KOPT-K1 (cell line): Measurements from ENCODE around the gene GRM8.

Experiments
- H3K27ac ChIP-seq: fragments of 200-600 bp; sonication (generic); 2 replicates; pipeline ENCODE4 v1.5.1; 2016; ENCODE audit warnings: antibody characterized with exemption, mild to moderate bottlenecking, low read depth, low read length; ENCODE audit not compliant: poor library complexity, severe bottlenecking
- H3K36me3 ChIP-seq: fragments of 200-600 bp; sonication (generic); 2 replicates; pipeline ENCODE4 v1.5.1; 2017; ENCODE audit warnings: antibody characterized with exemption, mild to moderate bottlenecking, low read length, moderate library complexity; ENCODE audit not compliant: insufficient read depth
- H3K9me3 ChIP-seq: fragments of 200-600 bp; sonication (generic); 2 replicates; pipeline ENCODE4 v1.5.1; 2017; ENCODE audit warnings: antibody characterized with exemption, low read length, mild to moderate bottlenecking; ENCODE audit not compliant: insufficient read depth, poor library complexity, severe bottlenecking

The GRM8 gene

DNA sequence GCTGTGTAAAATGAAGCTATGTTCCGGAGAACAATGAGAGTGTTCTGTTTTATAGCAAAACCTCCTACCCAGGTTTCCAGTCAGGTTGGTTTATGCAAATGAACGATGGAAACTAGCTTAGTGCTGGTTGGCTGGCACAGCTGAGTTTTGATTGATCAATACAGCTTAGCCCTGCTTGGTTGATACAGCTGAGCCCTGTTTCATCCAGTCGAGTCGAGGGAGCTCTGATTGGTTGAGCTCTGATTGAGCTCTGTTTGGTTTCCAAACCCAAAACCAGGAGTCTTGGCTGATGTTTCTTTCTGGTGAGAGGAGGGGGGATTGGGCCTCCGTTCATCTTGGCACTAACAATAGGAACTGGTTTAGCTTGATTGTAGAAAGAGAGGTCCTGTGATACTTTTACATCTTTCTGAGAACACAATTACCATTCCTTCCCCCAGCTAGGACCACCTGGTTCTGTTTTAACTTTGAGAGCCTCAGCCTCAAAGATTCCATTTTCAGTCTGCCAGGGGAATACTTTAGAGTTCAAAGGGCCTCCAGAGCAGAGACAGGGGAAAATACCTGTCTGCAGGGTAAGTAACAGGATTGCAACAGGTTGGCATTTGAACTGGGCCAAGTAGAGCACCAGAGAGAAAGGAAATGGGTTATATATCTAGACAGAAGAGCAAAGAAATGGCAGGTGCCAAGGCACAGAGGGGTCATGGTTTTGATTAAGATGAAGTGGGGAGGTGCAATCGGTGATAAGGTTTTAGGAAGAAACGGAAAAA is 210.9 kb downstream of the GRM8 start:
- Histone ChIP-seq H3K27ac (no peak overlapping the region), H3K36me3 (no peaks in the 10 kb centered on the region), H3K9me3 (no peaks in the 10 kb centered on the region)

DNA sequence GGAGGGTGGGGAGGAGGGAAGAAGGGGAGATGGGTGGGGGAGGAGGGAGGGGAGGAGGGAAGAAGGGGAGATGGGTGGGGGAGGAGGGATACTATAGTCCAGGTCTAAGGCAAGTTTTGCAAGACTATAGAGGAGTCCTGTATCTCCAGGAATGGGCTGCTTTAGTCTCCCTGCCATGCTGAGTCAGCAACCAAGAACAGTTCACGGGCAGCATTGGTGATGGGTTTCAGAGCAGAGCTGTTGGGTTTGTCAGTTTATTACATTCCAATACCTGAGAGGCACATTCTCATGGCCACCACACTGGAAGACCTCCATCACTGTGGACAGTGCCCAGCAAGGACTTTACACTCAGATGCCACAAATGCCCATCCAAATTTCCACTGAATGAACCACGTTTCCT is 212.7 kb downstream of the GRM8 start:
- H3K27ac ChIP-seq: no peak overlapping the region
- H3K36me3 ChIP-seq: no peaks in the 10 kb centered on the region
- H3K9me3 ChIP-seq: no peaks in the 10 kb centered on the region

DNA sequence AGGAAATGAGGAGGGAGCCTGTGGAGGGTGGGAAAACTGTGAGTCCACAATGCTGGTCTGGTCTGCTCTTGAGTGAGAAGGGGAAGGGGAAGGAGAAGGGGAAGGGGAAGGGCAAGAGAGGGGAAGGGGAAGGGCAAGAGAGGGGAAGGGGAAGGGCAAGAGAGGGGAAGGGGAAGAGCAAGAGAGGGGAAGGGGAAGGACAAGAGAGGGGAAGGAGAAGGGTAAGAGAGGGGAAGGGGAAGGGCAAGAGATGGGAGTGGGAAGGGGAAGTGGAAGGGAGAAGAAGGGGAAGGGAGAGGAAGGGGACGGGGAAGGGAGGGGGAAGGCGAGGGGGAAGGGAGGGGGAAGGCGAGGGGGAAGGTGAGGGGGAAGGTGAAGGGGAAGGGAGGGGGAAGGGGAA is 213.2 kb downstream of the GRM8 start:
- no peaks in the 10 kb centered on the region for H3K9me3 ChIP-seq
- no peak overlapping the region for H3K27ac ChIP-seq
- no peaks in the 10 kb centered on the region for H3K36me3 ChIP-seq

DNA sequence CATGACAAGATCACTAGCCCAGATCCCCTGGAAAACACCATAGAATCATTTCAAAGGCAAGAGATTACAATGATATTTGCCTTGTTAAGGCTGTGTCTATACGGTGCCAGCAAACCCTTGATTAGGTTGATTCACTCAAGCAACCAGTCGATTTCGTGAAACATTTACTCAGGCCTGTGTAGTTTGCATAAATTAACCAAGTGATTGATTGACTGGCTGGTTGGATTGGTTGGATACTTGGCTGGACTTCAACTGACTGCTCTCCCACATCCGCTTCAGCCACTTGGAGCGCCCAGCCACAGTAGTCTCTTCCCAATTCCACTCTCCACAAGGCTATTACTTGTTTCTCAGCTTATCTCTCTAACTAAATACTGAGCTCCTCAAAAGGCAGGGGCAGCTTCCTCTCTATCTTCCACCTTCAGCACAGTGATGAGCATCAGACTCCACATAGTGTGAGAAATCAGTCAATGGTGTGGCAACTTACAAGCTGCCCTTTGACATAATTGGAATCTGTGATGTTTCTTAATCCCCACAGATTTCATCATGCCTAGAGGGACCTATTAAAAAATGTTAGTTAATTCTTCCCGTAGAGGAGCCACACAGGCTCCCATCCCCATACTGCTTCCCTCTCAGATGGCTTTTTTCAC is 217.4 kb downstream of the GRM8 start:
- Histone ChIP-seq H3K36me3 (no peaks in the 10 kb centered on the region), H3K9me3 (no peaks in the 10 kb centered on the region), H3K27ac (no peak overlapping the region)

DNA sequence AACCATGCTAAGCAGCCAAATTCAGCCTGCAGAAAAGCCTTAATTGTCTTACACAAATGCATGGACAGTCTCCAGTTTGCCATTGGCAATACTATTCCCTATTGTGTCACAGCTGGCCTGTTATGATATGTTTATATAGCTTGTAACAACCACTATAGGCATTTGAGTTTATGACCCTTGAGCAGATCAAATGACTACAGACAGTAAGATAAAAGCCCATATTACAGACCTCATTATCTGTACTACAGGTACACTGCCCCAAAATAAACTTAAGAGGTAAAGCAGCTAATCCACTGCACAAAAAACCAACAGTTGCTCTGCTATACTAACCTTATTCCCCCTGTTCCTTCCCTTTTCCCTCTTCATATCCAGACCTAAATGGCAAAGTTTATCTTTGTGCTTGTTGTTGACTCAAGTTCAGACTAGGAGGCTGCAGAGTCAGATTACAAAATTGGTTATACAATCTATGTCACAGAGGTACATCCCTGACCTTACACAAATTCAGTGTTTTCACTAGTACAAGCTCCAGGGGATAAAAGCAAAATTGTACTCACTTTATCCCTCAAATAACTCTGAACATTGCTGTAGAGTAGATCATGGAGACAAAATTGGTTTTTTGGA is 218.4 kb downstream of the GRM8 start:
- no peaks in the 10 kb centered on the region for H3K9me3 ChIP-seq
- no peak overlapping the region for H3K27ac ChIP-seq
- H3K36me3 ChIP-seq: no peaks in the 10 kb centered on the region

DNA sequence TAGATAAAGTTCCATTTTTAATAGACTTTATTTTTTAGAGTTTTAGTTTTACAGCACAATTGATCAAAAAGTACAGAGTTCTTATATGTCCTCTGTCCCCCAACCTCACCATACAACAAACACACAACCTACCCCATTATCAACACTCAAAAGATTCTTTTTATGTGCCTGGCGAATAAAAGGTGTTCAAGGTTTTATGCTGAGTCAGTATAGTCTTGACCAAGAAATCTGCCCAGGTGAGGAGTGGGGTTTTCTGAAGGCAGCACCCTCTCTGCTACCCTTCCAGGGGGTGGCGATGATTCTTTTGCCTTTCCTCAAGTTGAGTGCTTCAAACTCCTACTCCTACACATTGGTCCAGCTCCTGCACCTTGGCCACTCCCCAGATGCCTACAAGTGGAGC is 222.9 kb downstream of the GRM8 start:
- Histone ChIP-seq H3K9me3 (no peaks in the 10 kb centered on the region), H3K27ac (no peak overlapping the region), H3K36me3 (no peaks in the 10 kb centered on the region)

DNA sequence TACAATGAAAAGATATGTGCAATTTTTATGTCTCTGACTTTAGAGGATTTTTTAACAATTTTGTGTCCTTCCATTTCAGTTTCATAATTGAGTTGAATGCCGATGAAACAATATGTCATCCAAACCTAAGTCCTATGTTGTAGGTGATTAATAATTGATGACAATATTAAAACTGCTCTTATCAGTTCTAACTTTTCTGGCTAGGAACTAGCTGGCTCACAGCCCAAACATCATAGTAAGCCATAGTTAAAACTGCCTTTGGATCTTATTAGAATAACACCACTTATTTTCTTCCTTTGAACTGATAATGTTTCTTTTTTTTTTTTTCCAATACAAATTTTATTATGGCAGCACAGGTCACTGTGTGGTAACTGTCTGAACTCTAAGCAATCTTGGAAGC is 230.9 kb downstream of the GRM8 start:
- Histone ChIP-seq H3K36me3 (no peaks in the 10 kb centered on the region), H3K27ac (no peak overlapping the region), H3K9me3 (no peaks in the 10 kb centered on the region)

DNA sequence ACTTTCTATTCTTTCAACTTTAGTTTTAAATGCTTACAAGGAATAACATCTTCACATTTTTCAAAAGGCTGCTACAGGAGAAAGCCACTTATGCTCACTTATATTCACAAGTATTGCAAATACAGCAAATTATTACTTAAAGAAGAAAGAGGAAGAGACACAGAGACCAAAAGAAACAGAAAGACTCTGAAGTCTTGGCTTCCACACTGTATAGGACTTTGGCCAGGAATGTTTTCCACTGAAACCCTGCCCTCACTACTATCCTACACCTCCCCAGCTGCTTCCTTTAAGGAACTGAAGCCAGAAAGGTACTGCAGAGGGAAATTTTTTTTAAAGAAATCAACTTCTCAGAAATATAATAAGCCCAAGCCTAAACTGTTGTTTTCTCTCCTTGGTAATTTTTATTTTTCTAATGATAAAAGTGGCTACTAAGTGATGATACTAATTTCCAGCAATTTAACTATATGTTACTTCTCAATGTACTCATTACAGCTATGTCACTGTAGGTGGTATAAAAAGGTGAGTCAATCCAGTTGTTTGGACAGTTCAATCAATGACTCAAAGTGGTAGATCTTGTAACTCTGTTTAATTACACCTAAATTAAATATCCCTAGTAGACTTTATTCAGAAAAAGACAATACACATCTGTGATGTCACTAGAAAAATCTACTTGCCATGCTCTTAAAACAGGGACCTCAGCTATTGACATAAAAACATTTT is 231.6 kb downstream of the GRM8 start:
- Histone ChIP-seq H3K27ac (no peak overlapping the region), H3K9me3 (no peaks in the 10 kb centered on the region), H3K36me3 (no peaks in the 10 kb centered on the region)

DNA sequence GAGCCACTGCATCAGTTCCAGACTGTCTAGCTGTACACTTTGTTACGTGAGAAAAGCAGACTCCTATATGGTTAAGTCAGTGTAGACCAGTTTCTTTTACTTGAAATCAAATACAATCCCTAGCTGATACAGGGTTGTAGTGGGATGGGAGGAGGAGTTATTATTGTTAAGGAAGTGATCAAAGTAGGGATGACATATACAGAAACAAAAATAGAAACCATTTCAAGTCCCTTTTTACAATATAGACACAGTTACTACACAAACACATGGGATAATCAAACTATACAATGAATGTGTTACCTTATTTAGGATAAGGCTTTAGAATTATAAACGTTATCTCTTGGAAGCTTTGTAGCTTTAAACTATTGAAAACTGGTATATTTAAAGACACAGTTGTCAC is 233.9 kb downstream of the GRM8 start:
- Histone ChIP-seq H3K27ac (no peak overlapping the region), H3K36me3 (no peaks in the 10 kb centered on the region), H3K9me3 (no peaks in the 10 kb centered on the region)

DNA sequence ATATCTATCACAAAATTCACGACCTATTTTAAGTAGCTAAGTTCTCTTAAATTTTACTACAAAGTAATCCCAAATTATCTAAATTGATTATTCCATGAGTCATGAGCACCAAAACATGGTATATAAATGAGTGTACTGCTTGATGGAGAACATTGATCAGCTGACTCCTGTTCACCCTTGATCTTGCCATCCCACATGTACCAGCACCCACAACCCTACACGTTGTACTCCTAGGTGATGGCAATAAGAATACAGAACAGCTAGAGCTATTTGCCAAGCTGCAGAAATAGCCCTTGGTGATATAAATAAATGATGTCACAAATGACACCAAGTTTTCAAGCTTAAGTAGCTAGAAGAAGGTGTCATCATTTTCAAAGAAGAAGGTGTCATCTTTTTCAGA is 235.5 kb downstream of the GRM8 start:
- Histone ChIP-seq H3K36me3 (no peaks in the 10 kb centered on the region), H3K9me3 (no peaks in the 10 kb centered on the region)

DNA sequence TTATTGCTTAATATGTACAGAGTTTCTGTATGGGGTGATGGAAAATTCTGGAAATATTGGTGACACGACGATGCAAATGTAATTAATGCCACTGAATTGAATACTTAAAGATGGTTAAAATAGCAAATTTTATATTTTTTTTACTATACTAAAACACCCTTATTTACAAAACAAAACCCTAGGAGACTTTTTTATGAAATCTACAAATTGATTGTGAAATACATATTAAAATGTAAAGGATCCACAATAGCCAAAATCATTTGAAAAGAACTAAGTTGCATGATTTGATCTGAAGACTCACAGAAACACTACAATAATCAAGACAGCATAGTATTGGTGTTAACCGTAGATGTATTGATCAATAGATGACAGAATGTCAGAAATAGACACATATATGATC is 252.0 kb downstream of the GRM8 start:
- Histone ChIP-seq H3K9me3 (no peaks in the 10 kb centered on the region), H3K36me3 (no peaks in the 10 kb centered on the region), H3K27ac (no peak overlapping the region)

More for the DNA sequence above, 235.5 kb downstream of the GRM8 start:
- no peak overlapping the region for H3K27ac ChIP-seq

DNA sequence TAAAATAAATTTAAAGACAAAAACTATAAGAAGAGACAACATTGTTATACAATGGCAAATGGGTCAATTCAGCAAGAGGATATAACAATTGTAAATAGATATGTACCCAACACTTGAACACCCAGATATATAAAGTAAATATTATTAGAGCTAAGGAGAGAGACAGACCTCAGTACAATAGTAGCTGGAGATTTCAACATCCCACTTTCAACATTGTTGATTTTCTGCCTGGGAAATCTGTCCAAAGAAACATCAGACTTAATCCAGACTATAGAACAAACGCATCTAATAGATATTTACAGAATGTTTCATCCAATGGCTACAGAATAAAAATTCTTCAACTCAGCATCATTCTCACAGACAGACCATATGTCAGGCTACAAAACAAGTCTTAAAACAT is 256.1 kb downstream of the GRM8 start:
- Histone ChIP-seq H3K27ac (no peak overlapping the region), H3K36me3 (no peaks in the 10 kb centered on the region), H3K9me3 (no peaks in the 10 kb centered on the region)

DNA sequence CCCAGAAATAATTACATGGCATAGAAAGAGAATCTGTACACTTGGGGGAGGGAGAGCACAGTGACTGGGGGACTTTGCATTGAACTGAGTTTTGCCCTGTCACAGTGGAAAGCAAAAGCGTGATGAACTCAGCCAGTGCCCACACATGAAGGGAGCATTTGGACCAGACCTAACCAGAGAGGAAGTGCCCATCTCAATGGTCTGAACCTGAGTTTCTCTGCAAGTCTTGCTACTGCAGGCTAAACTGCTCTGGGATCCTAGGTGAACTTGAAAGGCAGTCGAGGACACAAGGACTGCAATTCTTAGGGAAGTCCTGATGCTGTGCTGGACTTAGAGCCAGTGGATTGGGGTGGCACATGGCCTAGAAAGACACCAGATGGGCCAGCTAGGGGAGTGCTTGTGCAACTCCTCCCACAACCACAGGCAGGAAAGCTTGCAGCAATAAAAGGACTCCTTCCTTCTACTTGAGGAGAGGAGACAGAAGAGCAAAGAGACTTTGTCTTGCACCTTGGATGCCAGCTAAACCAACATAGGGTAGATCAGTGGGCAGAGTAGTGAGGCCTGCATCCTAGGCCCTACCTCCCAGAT is 259.0 kb downstream of the GRM8 start:
- no peaks in the 10 kb centered on the region for H3K36me3 ChIP-seq
- H3K27ac ChIP-seq: no peak overlapping the region

DNA sequence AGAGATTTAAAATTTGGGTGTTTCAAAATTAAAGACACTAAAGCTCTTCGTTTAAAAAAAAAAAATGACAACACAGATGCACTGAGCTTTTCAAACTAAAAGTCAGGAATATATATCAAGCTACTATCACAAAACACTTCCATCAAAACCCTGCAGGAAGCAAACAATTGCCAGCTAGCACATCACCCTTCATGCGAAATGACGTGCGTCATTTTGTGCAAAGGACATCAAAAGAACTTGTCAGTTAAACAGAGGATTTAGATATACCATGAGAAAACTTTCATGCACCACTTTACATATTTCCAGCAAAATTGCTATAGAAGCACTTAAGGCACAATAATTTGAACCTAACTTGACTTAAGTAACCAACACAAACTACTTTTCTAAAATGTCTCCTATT is 264.7 kb downstream of the GRM8 start:
- H3K36me3 ChIP-seq: no peaks in the 10 kb centered on the region
- no peaks in the 10 kb centered on the region for H3K9me3 ChIP-seq
- H3K27ac ChIP-seq: no peak overlapping the region

More for the DNA sequence above, 259.0 kb downstream of the GRM8 start:
- H3K9me3 ChIP-seq: no peaks in the 10 kb centered on the region

DNA sequence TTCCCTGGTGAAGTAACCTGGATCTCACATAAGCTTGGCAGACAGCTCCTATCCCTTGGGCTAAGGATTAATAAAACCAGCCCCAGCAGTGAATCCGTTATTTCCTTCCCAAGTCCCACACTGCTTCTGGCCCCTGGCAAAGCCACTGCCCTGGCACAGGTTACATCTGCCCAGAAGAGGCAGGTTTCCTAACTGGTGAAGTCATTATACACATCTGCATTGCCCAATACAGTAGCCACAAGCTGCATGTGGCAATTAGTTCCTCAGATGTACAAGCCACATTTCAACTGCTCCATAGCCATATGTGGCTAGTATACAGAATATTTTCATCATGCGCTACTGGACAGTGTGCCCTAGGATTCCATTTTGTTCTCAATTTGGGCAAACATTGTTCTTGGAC is 273.0 kb downstream of the GRM8 start:
- Histone ChIP-seq H3K9me3 (no peaks in the 10 kb centered on the region), H3K36me3 (no peaks in the 10 kb centered on the region), H3K27ac (no peak overlapping the region)
